Measurements from ENCODE around the gene VCX3B. TPM values are rescaled to one million over a fixed set of nuclear protein-coding genes. Genes with fewer than 3 reads are reported as not detected.
"Not testable (repeated sequence)": the region's sequence is repeated elsewhere in the genome, so short reads cannot be mapped to it uniquely, and the experiment has no call there.

Gene VCX3B
- total RNA-seq (2012; rRNA removed) (not detected in 2 replicates), polyA plus RNA-seq (2012; rRNA removed) (not detected in 2 replicates), Bru-seq, nascent RNA (not detected), BruChase-seq, experiment 1, labeled RNA remaining after a 6-hour chase (not detected), BruChase-seq, experiment 2, labeled RNA remaining after a 2-hour chase (not detected)
- not detected in 2 replicates for polyA plus RNA-seq (2012; cell fraction: cytosol; rRNA removed)
- polyA plus RNA-seq (2012; cell fraction: nucleus; rRNA removed; ENCODE audit: low replicate concordance) = not detected in 2 replicates
- long read RNA-seq = 0 reads

GRCh38 chrX:8464530-8464929, at the start of gene VCX3B:
TSS of gene VCX3B (plus strand) at chrX:8464830. CDS start at chrX:8465451, 621 bp downstream.
- H3K9me3 ChIP-seq (ENCODE audit: control insufficient read depth, insufficient read depth, low read length); H3K23ac ChIP-seq (ENCODE audit: low read depth, low read length); H2BK15ac ChIP-seq (ENCODE audit: low read depth, low read length); H3K4me1 ChIP-seq (ENCODE audit: control insufficient read depth, insufficient read depth, low read length); intact Hi-C loops (cut with micrococcal nuclease); H3K9me1 ChIP-seq (ENCODE audit: insufficient read depth, low read length); POLR2A ChIA-PET (ENCODE audit: unreplicated experiment); H2BK20ac ChIP-seq (ENCODE audit: low read depth, low read length); H3K36me3 ChIP-seq (ENCODE audit: control insufficient read depth, insufficient read depth, low read length); H3K18ac ChIP-seq (ENCODE audit: low read depth, low read length); BruUV-seq (replicated peaks); H4K8ac ChIP-seq (ENCODE audit: low read depth in 2 of 2, low read length in 2 of 2); H3K4me3 ChIP-seq (ENCODE audit: insufficient read depth, low read depth, low read length); H2AK5ac ChIP-seq (ENCODE audit: low read depth, low read length); H3K27ac ChIP-seq (ENCODE audit: insufficient read depth, low read length); H4K5ac ChIP-seq (ENCODE audit: low read depth, low read length); H3K4ac ChIP-seq (ENCODE audit: low read depth, low read length); H3K79me1 ChIP-seq (ENCODE audit: low read depth in 1 of 2, low read length in 2 of 2); H3K4me2 ChIP-seq (ENCODE audit: low read depth, low read length); H4K91ac ChIP-seq (ENCODE audit: insufficient read depth, low read depth, low read length); H3K9ac ChIP-seq (ENCODE audit: low read depth, low read length); dilution Hi-C loops (cut with HindIII; ENCODE audit: low sequenced_read_pairs, unreplicated experiment); H2BK5ac ChIP-seq (ENCODE audit: low read depth, low read length, poor library complexity, severe bottlenecking); CTCF ChIA-PET; H2AK9ac ChIP-seq (replicated peaks; ENCODE audit: low read depth, low read length, poor library complexity); DNase-seq; H3K27me3 ChIP-seq (ENCODE audit: control insufficient read depth, insufficient read depth, low read length); H2AFZ ChIP-seq (replicated peaks; ENCODE audit: low read length, poor library complexity); H4K20me1 ChIP-seq (ENCODE audit: insufficient read depth, low read length); H2BK120ac ChIP-seq (ENCODE audit: low read depth, low read length); H3K14ac ChIP-seq (replicated peaks; ENCODE audit: low read depth, low read length); ATAC-seq (ENCODE audit: low read depth); H3K56ac ChIP-seq (ENCODE audit: extremely low read depth, insufficient read depth, low read length): not testable (repeated sequence)
- no CpG with 5 or more reads among the region's 3 CpGs for WGBS, 2 experiments (ENCODE audit: extremely low coverage in 2 of 2, insufficient read length in 1 of 2)
- in situ Hi-C loops (cut with MboI; ENCODE audit: low sequenced_read_pairs) = loop anchor here (25.0 kb wide), 1 partner anchor 102 kb away; no protein-coding TSS in a partner anchor

Measured in IMR-90 (cell line).